ENCODE measurements around the gene ZSWIM8.

Gene ZSWIM8

GRCh38 chr10:73743327-73743904 is 42.0 kb upstream of the ZSWIM8 start:
- no peaks in the 10 kb centered on the region for H3K9me3 ChIP-seq (replicated peaks; ENCODE audit: insufficient read depth, low read length)
- H3K27ac ChIP-seq (ENCODE audit: low read length): peak overlapping the region; percentile 71
- H3K79me2 ChIP-seq (ENCODE audit: low read length): peaks cover 63% of the 10 kb centered on the region
- H3F3A ChIP-seq (ENCODE audit: insufficient read depth, low read length): peaks cover 6% of the 10 kb centered on the region; the same call in 1 of the 2 replicates
- H4K20me1 ChIP-seq (ENCODE audit: insufficient read depth, low read length): no peaks in the 10 kb centered on the region
- no peaks in the 10 kb centered on the region for H3K9me2 ChIP-seq (replicated peaks; ENCODE audit: insufficient read depth, low read length)
- no peak for DNase-seq
- peak overlapping the region; percentile 87 for H3K9ac ChIP-seq (ENCODE audit: low read length)
- peak overlapping the region; percentile 84 for H3K4me3 ChIP-seq (ENCODE audit: low read length)
- H3K4me1 ChIP-seq (ENCODE audit: low read length): peaks cover 21% of the 10 kb centered on the region
- no peaks in the 10 kb centered on the region for H3K27me3 ChIP-seq (replicated peaks; ENCODE audit: insufficient read depth, low read length)
- peak overlapping the region; percentile 94 for H3K4me2 ChIP-seq (ENCODE audit: low read depth, low read length)
- peaks cover 3% of the 10 kb centered on the region; the same call in 1 of the 2 replicates for H3K36me3 ChIP-seq (replicated peaks; ENCODE audit: insufficient read depth, low read length)
- TF ChIP-seq, protein P1, sequence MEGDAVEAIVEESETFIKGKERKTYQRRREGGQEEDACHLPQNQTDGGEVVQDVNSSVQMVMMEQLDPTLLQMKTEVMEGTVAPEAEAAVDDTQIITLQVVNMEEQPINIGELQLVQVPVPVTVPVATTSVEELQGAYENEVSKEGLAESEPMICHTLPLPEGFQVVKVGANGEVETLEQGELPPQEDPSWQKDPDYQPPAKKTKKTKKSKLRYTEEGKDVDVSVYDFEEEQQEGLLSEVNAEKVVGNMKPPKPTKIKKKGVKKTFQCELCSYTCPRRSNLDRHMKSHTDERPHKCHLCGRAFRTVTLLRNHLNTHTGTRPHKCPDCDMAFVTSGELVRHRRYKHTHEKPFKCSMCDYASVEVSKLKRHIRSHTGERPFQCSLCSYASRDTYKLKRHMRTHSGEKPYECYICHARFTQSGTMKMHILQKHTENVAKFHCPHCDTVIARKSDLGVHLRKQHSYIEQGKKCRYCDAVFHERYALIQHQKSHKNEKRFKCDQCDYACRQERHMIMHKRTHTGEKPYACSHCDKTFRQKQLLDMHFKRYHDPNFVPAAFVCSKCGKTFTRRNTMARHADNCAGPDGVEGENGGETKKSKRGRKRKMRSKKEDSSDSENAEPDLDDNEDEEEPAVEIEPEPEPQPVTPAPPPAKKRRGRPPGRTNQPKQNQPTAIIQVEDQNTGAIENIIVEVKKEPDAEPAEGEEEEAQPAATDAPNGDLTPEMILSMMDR (IDR thresholded peaks at IDR 0.05; ENCODE audit: low read length): no peak
- no peak for TF ChIP-seq EZH2 (optimal IDR thresholded peaks at IDR 0.05; ENCODE audit: low read depth, low read length)
- no peak for TF ChIP-seq EZH2phosphoT487 (IDR thresholded peaks at IDR 0.05; ENCODE audit: low read length)
- H2AFZ ChIP-seq (ENCODE audit: low read length): peak overlapping the region; percentile 62

GRCh38 chr10:73743905-73744663 is 41.3 kb upstream of the ZSWIM8 start, which contains the start of gene SEC24C:
TSS of gene SEC24C (plus strand) at chr10:73744372. CDS start at chr10:73746833, 2,461 bp downstream.
- peaks cover 21% of the 10 kb centered on the region for H3K4me1 ChIP-seq (ENCODE audit: low read length)
- H3K27me3 ChIP-seq (replicated peaks; ENCODE audit: insufficient read depth, low read length): no peaks in the 10 kb centered on the region
- peak within 1 kb of the TSS; percentile 62 for H2AFZ ChIP-seq (ENCODE audit: low read length)
- H3K4me3 ChIP-seq (ENCODE audit: low read length): peak within 1 kb of the TSS; percentile 84
- no peaks in the 10 kb centered on the region for H3K9me3 ChIP-seq (replicated peaks; ENCODE audit: insufficient read depth, low read length)
- TF ChIP-seq, protein P1 (IDR thresholded peaks at IDR 0.05; ENCODE audit: low read length): no peak
- TF ChIP-seq EZH2phosphoT487 (IDR thresholded peaks at IDR 0.05; ENCODE audit: low read length): no peak
- no peak for TF ChIP-seq EZH2 (optimal IDR thresholded peaks at IDR 0.05; ENCODE audit: low read depth, low read length)
- peak within 1 kb of the TSS; percentile 94 for H3K4me2 ChIP-seq (ENCODE audit: low read depth, low read length)
- DNase-seq: peak; percentile 94
- H3K79me2 ChIP-seq (ENCODE audit: low read length): peaks cover 69% of the 10 kb centered on the region
- peak within 1 kb of the TSS; percentile 71 for H3K27ac ChIP-seq (ENCODE audit: low read length)
- peak within 1 kb of the TSS; percentile 87 for H3K9ac ChIP-seq (ENCODE audit: low read length)
- peaks cover 3% of the 10 kb centered on the region; the same call in 1 of the 2 replicates for H3K36me3 ChIP-seq (replicated peaks; ENCODE audit: insufficient read depth, low read length)
- H3F3A ChIP-seq (ENCODE audit: insufficient read depth, low read length): peaks cover 6% of the 10 kb centered on the region; the same call in 1 of the 2 replicates
- 0 out of 2 replicates have a peak, but pooled peaks cover 1% of the 10 kb centered on the region for H4K20me1 ChIP-seq (ENCODE audit: insufficient read depth, low read length)
- no peaks in the 10 kb centered on the region for H3K9me2 ChIP-seq (replicated peaks; ENCODE audit: insufficient read depth, low read length)

DNA sequence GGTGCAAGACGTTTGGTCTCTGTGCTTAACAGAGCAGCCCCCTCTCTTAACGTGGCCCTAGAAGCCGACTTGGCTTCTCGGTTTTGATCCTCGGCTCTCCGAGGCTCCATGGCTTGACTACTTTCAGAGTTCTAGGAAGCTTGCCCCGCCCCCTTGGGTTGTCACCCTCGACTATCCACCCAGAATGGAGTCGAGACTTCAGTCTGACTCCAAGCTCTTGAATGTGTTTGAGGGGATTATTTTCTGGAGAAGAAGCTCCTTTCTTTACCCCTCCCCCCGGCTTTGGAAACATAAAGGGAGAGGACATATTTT is 40.8 kb upstream of the ZSWIM8 start:
- peak overlapping the region; percentile 84 for H3K4me3 ChIP-seq (ENCODE audit: low read length)
- H3F3A ChIP-seq (ENCODE audit: insufficient read depth, low read length): peaks cover 6% of the 10 kb centered on the region; the same call in 1 of the 2 replicates
- peak; percentile 58 for DNase-seq
- H3K9ac ChIP-seq (ENCODE audit: low read length): peak overlapping the region; percentile 87
- TF ChIP-seq, protein P1 (IDR thresholded peaks at IDR 0.05; ENCODE audit: low read length): no peak
- TF ChIP-seq EZH2phosphoT487 (IDR thresholded peaks at IDR 0.05; ENCODE audit: low read length) (no peak), EZH2 (optimal IDR thresholded peaks at IDR 0.05; ENCODE audit: low read depth, low read length) (no peak)
- peaks cover 75% of the 10 kb centered on the region for H3K79me2 ChIP-seq (ENCODE audit: low read length)
- peak overlapping the region; percentile 62 for H2AFZ ChIP-seq (ENCODE audit: low read length)
- H3K4me2 ChIP-seq (ENCODE audit: low read depth, low read length): peak overlapping the region; percentile 83
- H3K9me2 ChIP-seq (replicated peaks; ENCODE audit: insufficient read depth, low read length): no peaks in the 10 kb centered on the region
- peaks cover 21% of the 10 kb centered on the region for H3K4me1 ChIP-seq (ENCODE audit: low read length)
- H3K36me3 ChIP-seq (replicated peaks; ENCODE audit: insufficient read depth, low read length): peaks cover 3% of the 10 kb centered on the region; the same call in 1 of the 2 replicates
- H3K27ac ChIP-seq (ENCODE audit: low read length): peak overlapping the region; percentile 71; the same call in 1 of the 2 replicates
- H3K9me3 ChIP-seq (replicated peaks; ENCODE audit: insufficient read depth, low read length): no peaks in the 10 kb centered on the region
- no peaks in the 10 kb centered on the region for H3K27me3 ChIP-seq (replicated peaks; ENCODE audit: insufficient read depth, low read length)
- H4K20me1 ChIP-seq (ENCODE audit: insufficient read depth, low read length): 0 out of 2 replicates have a peak, but pooled peaks cover 3% of the 10 kb centered on the region

Measured in MM.1S (cell line).